Ovary (tissue), 3 donors: ENCODE measurements around the gene FBXL17.

Source experiments
- CTCF ChIP-seq, 3 donors: fragments of 450-650 bp in 2 of 3; fragments of 200-600 bp in 1 of 3; IDR thresholded peaks; one replicate each; pipeline versions ENCODE4 v1.5.1 to v1.8.0; 2016 to 2022; ENCODE audit warnings: antibody characterized with exemption in 3 of 3, mild to moderate bottlenecking in 1 of 3
- POLR2A ChIP-seq: fragments of 450-650 bp; IDR thresholded peaks from one replicate; pipeline ENCODE4 v1.6.1; 2017; ENCODE audit warnings: antibody characterized with exemption, mild to moderate bottlenecking, moderate library complexity
- donor health status: DM: no; HTN: no; CAD: no.

GRCh38 chr5:108136493-108136892 is 245.4 kb downstream of the FBXL17 start:
- no peak for TF ChIP-seq CTCF (IDR thresholded peaks at IDR 0.05)
- TF ChIP-seq POLR2A = no peak
